Suprapubic skin (tissue), 4 donors: Measurements from ENCODE around the gene SPCS1.

Experiments used
- POLR2A ChIP-seq, 2 donors: fragments of 450-650 bp; IDR thresholded peaks; one replicate each; pipeline ENCODE4 v1.6.1; 2017; ENCODE audit warnings: antibody characterized with exemption in 2 of 2, mild to moderate bottlenecking in 2 of 2, moderate library complexity in 2 of 2
- POLR2AphosphoS5 ChIP-seq, 3 donors: sonication (generic); formaldehyde crosslinking; IDR thresholded peaks; one replicate each; pipeline ENCODE4 v1.6.1; 2017; ENCODE audit warnings: antibody characterized with exemption in 3 of 3
- TF ChIP-seq, protein P1 (sequence below), 2 donors: fragments of 200-600 bp in 1 of 2; fragments of 450-650 bp in 1 of 2; sonication (generic) in 1 of 2; IDR thresholded peaks; one replicate each; pipeline ENCODE4 v1.5.1; 2016 to 2019; ENCODE audit warnings: antibody characterized with exemption in 2 of 2, mild to moderate bottlenecking in 1 of 2, moderate library complexity in 1 of 2

DNA sequence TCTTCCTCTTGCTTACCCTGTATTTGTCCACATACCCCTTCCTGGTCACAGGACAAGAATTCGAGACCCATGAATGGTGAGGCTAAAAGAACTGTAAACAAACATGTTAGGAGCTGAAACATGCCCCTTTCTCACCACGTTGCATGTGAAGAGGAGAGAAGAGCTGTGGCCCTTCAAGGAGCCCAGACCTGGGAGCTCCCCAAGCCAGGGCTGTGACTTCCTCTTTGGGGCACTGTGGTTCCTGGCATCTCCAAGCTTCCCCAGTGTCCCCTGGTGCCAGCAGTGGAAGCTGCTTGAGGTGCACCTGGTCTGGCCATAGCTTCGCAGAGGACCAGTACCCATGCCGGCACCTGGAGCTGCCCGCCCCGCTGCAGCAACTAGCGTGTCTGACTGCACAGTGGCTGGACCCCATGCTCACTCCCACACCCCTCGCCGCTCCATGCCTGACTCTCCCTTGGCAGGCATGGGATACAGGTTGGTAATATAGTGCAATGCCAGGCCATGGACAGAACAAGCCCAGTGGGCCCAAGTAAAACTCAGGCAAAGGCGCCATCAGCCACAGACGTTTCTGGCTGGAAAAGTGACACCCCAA is 9.9 kb downstream of the SPCS1 start:
- no peak for TF ChIP-seq POLR2AphosphoS5 (IDR thresholded peaks at IDR 0.05)
- TF ChIP-seq POLR2A (IDR thresholded peaks at IDR 0.05): no peak
- TF ChIP-seq, protein P1, sequence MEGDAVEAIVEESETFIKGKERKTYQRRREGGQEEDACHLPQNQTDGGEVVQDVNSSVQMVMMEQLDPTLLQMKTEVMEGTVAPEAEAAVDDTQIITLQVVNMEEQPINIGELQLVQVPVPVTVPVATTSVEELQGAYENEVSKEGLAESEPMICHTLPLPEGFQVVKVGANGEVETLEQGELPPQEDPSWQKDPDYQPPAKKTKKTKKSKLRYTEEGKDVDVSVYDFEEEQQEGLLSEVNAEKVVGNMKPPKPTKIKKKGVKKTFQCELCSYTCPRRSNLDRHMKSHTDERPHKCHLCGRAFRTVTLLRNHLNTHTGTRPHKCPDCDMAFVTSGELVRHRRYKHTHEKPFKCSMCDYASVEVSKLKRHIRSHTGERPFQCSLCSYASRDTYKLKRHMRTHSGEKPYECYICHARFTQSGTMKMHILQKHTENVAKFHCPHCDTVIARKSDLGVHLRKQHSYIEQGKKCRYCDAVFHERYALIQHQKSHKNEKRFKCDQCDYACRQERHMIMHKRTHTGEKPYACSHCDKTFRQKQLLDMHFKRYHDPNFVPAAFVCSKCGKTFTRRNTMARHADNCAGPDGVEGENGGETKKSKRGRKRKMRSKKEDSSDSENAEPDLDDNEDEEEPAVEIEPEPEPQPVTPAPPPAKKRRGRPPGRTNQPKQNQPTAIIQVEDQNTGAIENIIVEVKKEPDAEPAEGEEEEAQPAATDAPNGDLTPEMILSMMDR (IDR thresholded peaks at IDR 0.05): no peak
